ENCODE measurements around the gene NTRK3.

- TF ChIP-seq EZH2 (IDR thresholded peaks at IDR 0.05; ENCODE audit: insufficient read depth, poor library complexity, severe bottlenecking) (no peak), EZH2phosphoT487 (IDR thresholded peaks at IDR 0.05; ENCODE audit: insufficient read depth, low read depth) (no peak)
These were observed 384.7 kb downstream of the NTRK3 start for GRCh38 chr15:87871731-87872320.
